ENCODE measurements around the gene MYH7.
A peak's percentile ranks its signal among the peaks of the same experiment; 100 is the strongest.

Gene MYH7

GRCh38 chr14:23385642-23386265, 49.7 kb downstream of the MYH7 start:
- DNase-seq = no peak

GRCh38 chr14:23385244-23385641, 50.2 kb downstream of the MYH7 start:
- DNase-seq = no peak

GRCh38 chr14:23384364-23385080, 50.9 kb downstream of the MYH7 start:
- DNase-seq = no peak

GRCh38 chr14:23382731-23383440, 52.6 kb downstream of the MYH7 start:
- DNase-seq = no peak

GRCh38 chr14:23382276-23382675, 53.2 kb downstream of the MYH7 start:
- DNase-seq = no peak

GRCh38 chr14:23381871-23382270, 53.6 kb downstream of the MYH7 start:
- no peak for DNase-seq

- no peak for DNase-seq
Observed at GRCh38 chr14:23380976-23381375, 54.5 kb downstream of the MYH7 start.

GRCh38 chr14:23380197-23380914, 55.1 kb downstream of the MYH7 start:
- DNase-seq = no peak

GRCh38 chr14:23379366-23380196, 55.9 kb downstream of the MYH7 start:
- peak; percentile 30 for DNase-seq

GRCh38 chr14:23378612-23379220, 56.7 kb downstream of the MYH7 start:
- DNase-seq = no peak

- DNase-seq = no peak
Observed at GRCh38 chr14:23377573-23378563, 57.6 kb downstream of the MYH7 start.

GRCh38 chr14:23377198-23377550, 58.3 kb downstream of the MYH7 start:
- no peak for DNase-seq

- peak; percentile 25 for DNase-seq
Observed at GRCh38 chr14:23376482-23377197, 58.8 kb downstream of the MYH7 start, which contains the start of gene CMTM5. Gene CMTM5 (plus strand): TSS chr14:23377046. CDS start chr14:23377252, 206 bp downstream.

- no peak for DNase-seq
Observed at GRCh38 chr14:23375527-23376251, 59.8 kb downstream of the MYH7 start.

- no peak for DNase-seq
Observed at GRCh38 chr14:23373041-23373440, 62.4 kb downstream of the MYH7 start.

GRCh38 chr14:23372509-23372908, 63.0 kb downstream of the MYH7 start, which contains the start of gene IL25:
Gene IL25 (plus strand): TSS chr14:23372809.
- DNase-seq = no peak

- DNase-seq = no peak
Observed at GRCh38 chr14:23371865-23372264, 63.6 kb downstream of the MYH7 start.

- no peak for DNase-seq
Observed at GRCh38 chr14:23370221-23370620, 65.2 kb downstream of the MYH7 start.

GRCh38 chr14:23366426-23366921, 69.0 kb downstream of the MYH7 start:
- DNase-seq = peak; percentile 77
